Measurements from ENCODE around the gene GFI1. TPM values are rescaled to one million over a fixed set of nuclear protein-coding genes. Genes with fewer than 3 reads are reported as not detected.
"Not testable (repeated sequence)": the region's sequence is repeated elsewhere in the genome, so short reads cannot be mapped to it uniquely, and the experiment has no call there.

Gene GFI1
- 0.29 and 0.84 TPM in 2 replicates for total RNA-seq (2014; rRNA removed)
- percentile 30 among the genes with signal in this experiment for Bru-seq, nascent RNA
- percentile 43 among the genes with signal in this experiment for BruChase-seq, experiment 1, labeled RNA remaining after a 6-hour chase
- percentile 47 among the genes with signal in this experiment for BruChase-seq, experiment 2, labeled RNA remaining after a 2-hour chase
- long read RNA-seq = 0 reads

DNA sequence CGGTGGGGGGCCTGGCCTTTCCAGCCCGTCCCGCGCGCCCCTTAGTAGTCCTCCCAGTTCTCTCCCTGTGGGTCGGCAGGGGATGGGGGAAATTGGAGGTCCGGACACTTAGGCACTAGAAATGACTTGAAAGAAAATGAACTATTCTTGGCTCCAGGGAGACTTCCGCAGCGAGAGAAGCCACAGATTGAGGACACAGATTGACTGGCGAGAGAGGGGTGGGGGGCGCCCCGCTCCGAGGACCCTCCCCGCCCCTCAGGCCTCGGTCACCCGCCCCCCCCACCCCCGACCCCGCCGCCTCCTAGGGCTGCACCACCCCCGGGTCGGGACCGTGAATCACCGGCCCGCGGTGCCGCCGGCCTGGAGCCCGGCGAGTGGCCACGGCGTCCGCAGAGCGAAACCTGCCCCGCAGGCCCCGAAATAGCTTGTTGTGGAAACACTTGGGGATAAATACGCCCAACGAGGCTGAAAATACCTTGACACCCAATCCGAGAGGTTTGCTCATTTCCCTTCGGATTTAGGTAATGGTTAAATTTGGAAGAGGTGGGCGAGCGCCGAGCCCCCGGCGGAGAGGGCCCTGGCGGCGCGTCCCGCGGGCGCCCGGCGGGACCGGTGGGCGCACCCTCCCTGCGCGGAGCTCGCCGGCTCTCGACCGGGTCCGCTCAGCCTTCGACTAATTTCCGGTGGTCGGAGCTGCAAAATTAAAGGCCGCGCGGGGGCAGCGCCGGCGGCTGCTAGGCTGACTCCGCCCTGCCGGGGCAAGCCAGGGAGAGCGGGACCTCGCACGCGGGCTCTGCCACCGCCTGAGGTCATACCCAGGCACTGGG lies at the start of gene GFI1:
Gene GFI1 (minus strand): TSS at position 675 of the 827 bp plus-strand sequence. CDS start 3,438 bp downstream, outside the sequence.
- ChIA-PET POLR2A (ENCODE audit: unreplicated experiment) (no interaction called here), CTCF (no interaction called here)
- H3K4me1 ChIP-seq (ENCODE audit: insufficient read depth, low read length) = peaks cover 13% of the 10 kb centered on the region; the same call in 1 of the 2 replicates
- no peaks in the 10 kb centered on the region for H3K79me2 ChIP-seq (ENCODE audit: low read length)
- TF ChIP-seq, protein P1, sequence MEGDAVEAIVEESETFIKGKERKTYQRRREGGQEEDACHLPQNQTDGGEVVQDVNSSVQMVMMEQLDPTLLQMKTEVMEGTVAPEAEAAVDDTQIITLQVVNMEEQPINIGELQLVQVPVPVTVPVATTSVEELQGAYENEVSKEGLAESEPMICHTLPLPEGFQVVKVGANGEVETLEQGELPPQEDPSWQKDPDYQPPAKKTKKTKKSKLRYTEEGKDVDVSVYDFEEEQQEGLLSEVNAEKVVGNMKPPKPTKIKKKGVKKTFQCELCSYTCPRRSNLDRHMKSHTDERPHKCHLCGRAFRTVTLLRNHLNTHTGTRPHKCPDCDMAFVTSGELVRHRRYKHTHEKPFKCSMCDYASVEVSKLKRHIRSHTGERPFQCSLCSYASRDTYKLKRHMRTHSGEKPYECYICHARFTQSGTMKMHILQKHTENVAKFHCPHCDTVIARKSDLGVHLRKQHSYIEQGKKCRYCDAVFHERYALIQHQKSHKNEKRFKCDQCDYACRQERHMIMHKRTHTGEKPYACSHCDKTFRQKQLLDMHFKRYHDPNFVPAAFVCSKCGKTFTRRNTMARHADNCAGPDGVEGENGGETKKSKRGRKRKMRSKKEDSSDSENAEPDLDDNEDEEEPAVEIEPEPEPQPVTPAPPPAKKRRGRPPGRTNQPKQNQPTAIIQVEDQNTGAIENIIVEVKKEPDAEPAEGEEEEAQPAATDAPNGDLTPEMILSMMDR (conservative IDR thresholded peaks at IDR 0.05; ENCODE audit: low read depth, low read length) = no peak
- TF ChIP-seq EZH2 (IDR thresholded peaks at IDR 0.05; ENCODE audit: low read length, unreplicated experiment) (no peak), EZH2phosphoT487 (IDR thresholded peaks at IDR 0.05; ENCODE audit: borderline replicate concordance, low read length) (no peak)
- peaks cover 22% of the 10 kb centered on the region for H3K27me3 ChIP-seq (ENCODE audit: low read length)
- peak within 1 kb of the TSS; percentile 99 for H3K4me2 ChIP-seq (ENCODE audit: low read length)
- H3K9me2 ChIP-seq (replicated peaks; ENCODE audit: low read length) = no peaks in the 10 kb centered on the region
- no peaks in the 10 kb centered on the region for H3F3A ChIP-seq (ENCODE audit: low read length, unreplicated experiment)
- DNase-seq = no peak
- peak within 1 kb of the TSS; percentile 71 for H3K4me3 ChIP-seq (ENCODE audit: low read length)
- H4K20me1 ChIP-seq (ENCODE audit: low read length) = no peaks in the 10 kb centered on the region
- no peak within 1 kb of the TSS for H3K9ac ChIP-seq (ENCODE audit: low read length)
- peak within 1 kb of the TSS; percentile 98 for H2AFZ ChIP-seq (ENCODE audit: low read length)
- intact Hi-C loops (cut with micrococcal nuclease) = loop anchor here (10.0 kb wide), 1 partner anchor 98 kb away; no protein-coding TSS in a partner anchor
- no TSS peak for BruUV-seq (replicated peaks)
- H3K36me3 ChIP-seq (ENCODE audit: low read depth, low read length) = no peaks in the 10 kb centered on the region
- H3K9me3 ChIP-seq (ENCODE audit: low read length) = no peaks in the 10 kb centered on the region
- no peak for ATAC-seq
- no peak within 1 kb of the TSS for H3K27ac ChIP-seq (ENCODE audit: low read length)

DNA sequence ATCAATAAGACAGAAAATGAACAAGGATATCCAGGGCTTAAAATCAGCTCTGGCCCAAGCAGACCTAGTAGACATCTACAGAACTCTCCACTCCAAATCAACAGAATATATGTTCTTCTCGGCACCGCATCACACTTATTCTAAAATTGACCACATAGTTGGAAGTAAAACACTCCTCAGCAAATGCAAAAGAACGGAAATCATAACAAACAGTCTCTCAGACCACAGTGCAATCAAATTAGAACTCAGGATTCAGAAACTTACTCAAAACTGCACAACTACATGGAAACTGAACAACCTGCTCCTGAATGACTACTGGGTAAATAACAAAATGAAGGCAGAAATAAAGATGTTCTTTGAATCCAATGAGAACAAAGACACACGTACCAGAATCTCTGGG lies 45.6 kb upstream of the GFI1 start:
- POLR2A ChIA-PET (ENCODE audit: unreplicated experiment); CTCF ChIA-PET: not testable (repeated sequence)

GRCh38 chr1:92531939-92532338 lies 45.2 kb upstream of the GFI1 start:
- H3K27ac ChIP-seq (ENCODE audit: low read length); H3K4me2 ChIP-seq (ENCODE audit: low read length); H2AFZ ChIP-seq (ENCODE audit: low read length); H3K9me3 ChIP-seq (ENCODE audit: low read length); H3K79me2 ChIP-seq (ENCODE audit: low read length); H3K36me3 ChIP-seq (ENCODE audit: low read depth, low read length); H3K27me3 ChIP-seq (ENCODE audit: low read length); H3K4me1 ChIP-seq (ENCODE audit: insufficient read depth, low read length); POLR2A ChIA-PET (ENCODE audit: unreplicated experiment); DNase-seq; H3K9me2 ChIP-seq (replicated peaks; ENCODE audit: low read length); BruUV-seq (replicated peaks); H3K9ac ChIP-seq (ENCODE audit: low read length); intact Hi-C loops (cut with micrococcal nuclease); ATAC-seq; H3F3A ChIP-seq (ENCODE audit: low read length, unreplicated experiment); H4K20me1 ChIP-seq (ENCODE audit: low read length); H3K4me3 ChIP-seq (ENCODE audit: low read length): not testable (repeated sequence)
- CTCF ChIA-PET = interaction anchor here (0.8 kb wide), 1 partner anchor 48 kb away, joined by 3 read pairs; no protein-coding TSS in a partner anchor

More for the DNA sequence above, 45.6 kb upstream of the GFI1 start:
- H3K4me3 ChIP-seq (ENCODE audit: low read length); H3K4me2 ChIP-seq (ENCODE audit: low read length); H3K27me3 ChIP-seq (ENCODE audit: low read length); H3K9me3 ChIP-seq (ENCODE audit: low read length); BruUV-seq (replicated peaks); H3K9me2 ChIP-seq (replicated peaks; ENCODE audit: low read length); H2AFZ ChIP-seq (ENCODE audit: low read length); intact Hi-C loops (cut with micrococcal nuclease); H3K9ac ChIP-seq (ENCODE audit: low read length); ATAC-seq; H3F3A ChIP-seq (ENCODE audit: low read length, unreplicated experiment); H3K36me3 ChIP-seq (ENCODE audit: low read depth, low read length); H3K4me1 ChIP-seq (ENCODE audit: insufficient read depth, low read length); DNase-seq; H3K79me2 ChIP-seq (ENCODE audit: low read length); H3K27ac ChIP-seq (ENCODE audit: low read length); H4K20me1 ChIP-seq (ENCODE audit: low read length): not testable (repeated sequence)
